Nephron (organoid): ENCODE data around the gene ARHGEF33.

ENCODE experiments used
- H3K27ac Mint-ChIP-seq, 3 experiments: 2 replicates each; pipeline ENCODE4 v1.8.0; 2020; ENCODE audit warnings: mixed read lengths in 3 of 3, mild to moderate bottlenecking in 2 of 3, moderate library complexity in 1 of 3
- H3K27me3 Mint-ChIP-seq: 2 replicates; pipeline ENCODE4 v1.8.0; 2021; ENCODE audit warnings: low read depth, mild to moderate bottlenecking, moderate library complexity, mixed read lengths
- H3K36me3 Mint-ChIP-seq: 2 replicates; pipeline ENCODE4 v1.8.0; 2020; ENCODE audit warnings: low read depth, mixed read lengths
- H3K4me1 Mint-ChIP-seq: 2 replicates; pipeline ENCODE4 v1.8.0; 2020; ENCODE audit warnings: mixed read lengths
- H3K4me3 Mint-ChIP-seq, 3 experiments: 2 replicates each; pipeline ENCODE4 v1.8.0; 2020; ENCODE audit warnings: mild to moderate bottlenecking in 3 of 3, mixed read lengths in 3 of 3, moderate library complexity in 2 of 3
- H3K9me3 Mint-ChIP-seq: 2 replicates; pipeline ENCODE4 v1.8.0; 2020; ENCODE audit warnings: mixed read lengths
- TF ChIP-seq, protein P1 (sequence below), 3 experiments: fragments of 200-600 bp; sonication (generic); IDR thresholded peaks; one replicate each; pipeline ENCODE4 v1.5.0; 2021; ENCODE audit warnings: antibody characterized with exemption in 3 of 3; ENCODE audit not compliant: unreplicated experiment in 3 of 3

ARHGEF33 gene

DNA sequence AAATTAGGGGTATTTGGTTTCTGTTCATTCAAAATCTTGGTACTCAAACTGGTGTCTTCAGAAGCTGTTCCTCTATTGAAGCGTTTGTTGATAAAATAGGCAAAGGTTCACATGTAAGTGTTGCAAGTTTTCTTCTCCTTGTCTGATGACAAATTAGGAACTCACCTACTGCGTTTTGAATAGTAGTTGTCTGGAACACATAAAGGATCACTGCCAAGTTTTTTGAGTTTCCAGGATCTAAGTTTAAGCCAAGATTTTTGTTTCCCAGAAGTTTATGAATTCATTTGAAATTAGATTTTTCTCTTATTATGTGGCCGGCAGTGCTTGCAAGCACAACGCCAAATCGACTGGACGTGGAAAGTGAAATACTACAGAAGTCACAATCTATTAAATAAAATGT is 85.4 kb downstream of the ARHGEF33 start:
- Mint-ChIP-seq H3K4me3 (no peak overlapping the region), H3K9me3 (no peaks in the 10 kb centered on the region), H3K27ac (peak overlapping the region in 1 of 3 experiments; percentile 13), H3K27me3 (no peaks in the 10 kb centered on the region), H3K4me1 (peaks cover 14% of the 10 kb centered on the region), H3K36me3 (peaks cover 8% of the 10 kb centered on the region)
- TF ChIP-seq, protein P1, sequence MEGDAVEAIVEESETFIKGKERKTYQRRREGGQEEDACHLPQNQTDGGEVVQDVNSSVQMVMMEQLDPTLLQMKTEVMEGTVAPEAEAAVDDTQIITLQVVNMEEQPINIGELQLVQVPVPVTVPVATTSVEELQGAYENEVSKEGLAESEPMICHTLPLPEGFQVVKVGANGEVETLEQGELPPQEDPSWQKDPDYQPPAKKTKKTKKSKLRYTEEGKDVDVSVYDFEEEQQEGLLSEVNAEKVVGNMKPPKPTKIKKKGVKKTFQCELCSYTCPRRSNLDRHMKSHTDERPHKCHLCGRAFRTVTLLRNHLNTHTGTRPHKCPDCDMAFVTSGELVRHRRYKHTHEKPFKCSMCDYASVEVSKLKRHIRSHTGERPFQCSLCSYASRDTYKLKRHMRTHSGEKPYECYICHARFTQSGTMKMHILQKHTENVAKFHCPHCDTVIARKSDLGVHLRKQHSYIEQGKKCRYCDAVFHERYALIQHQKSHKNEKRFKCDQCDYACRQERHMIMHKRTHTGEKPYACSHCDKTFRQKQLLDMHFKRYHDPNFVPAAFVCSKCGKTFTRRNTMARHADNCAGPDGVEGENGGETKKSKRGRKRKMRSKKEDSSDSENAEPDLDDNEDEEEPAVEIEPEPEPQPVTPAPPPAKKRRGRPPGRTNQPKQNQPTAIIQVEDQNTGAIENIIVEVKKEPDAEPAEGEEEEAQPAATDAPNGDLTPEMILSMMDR (IDR thresholded peaks at IDR 0.05; ENCODE audit: unreplicated experiment in 3 of 3), result no peak

DNA sequence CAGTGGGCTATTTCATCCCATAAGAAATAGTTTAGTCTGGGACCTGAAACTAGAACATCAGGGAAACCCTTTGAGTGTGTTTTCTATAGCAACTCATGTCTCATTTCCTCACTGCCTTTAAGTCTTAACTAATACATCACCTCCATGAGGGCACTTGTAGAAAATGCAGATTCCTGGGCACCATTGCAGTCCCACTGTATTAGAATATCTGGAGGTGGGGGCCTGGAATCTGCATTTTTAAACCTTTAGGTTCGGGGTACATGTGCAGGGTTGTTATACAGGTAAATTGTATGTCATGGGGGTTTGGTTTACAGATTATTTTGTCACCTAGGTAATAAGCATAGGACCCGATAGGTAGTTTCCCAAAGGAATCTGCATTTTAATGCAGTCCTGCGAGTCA is 87.4 kb downstream of the ARHGEF33 start:
- Mint-ChIP-seq H3K27ac (no peak overlapping the region), H3K4me1 (peaks cover 23% of the 10 kb centered on the region), H3K27me3 (no peaks in the 10 kb centered on the region), H3K36me3 (peaks cover 4% of the 10 kb centered on the region), H3K9me3 (no peaks in the 10 kb centered on the region), H3K4me3 (no peak overlapping the region)
- TF ChIP-seq, protein P1 (IDR thresholded peaks at IDR 0.05; ENCODE audit: unreplicated experiment in 3 of 3), result no peak

DNA sequence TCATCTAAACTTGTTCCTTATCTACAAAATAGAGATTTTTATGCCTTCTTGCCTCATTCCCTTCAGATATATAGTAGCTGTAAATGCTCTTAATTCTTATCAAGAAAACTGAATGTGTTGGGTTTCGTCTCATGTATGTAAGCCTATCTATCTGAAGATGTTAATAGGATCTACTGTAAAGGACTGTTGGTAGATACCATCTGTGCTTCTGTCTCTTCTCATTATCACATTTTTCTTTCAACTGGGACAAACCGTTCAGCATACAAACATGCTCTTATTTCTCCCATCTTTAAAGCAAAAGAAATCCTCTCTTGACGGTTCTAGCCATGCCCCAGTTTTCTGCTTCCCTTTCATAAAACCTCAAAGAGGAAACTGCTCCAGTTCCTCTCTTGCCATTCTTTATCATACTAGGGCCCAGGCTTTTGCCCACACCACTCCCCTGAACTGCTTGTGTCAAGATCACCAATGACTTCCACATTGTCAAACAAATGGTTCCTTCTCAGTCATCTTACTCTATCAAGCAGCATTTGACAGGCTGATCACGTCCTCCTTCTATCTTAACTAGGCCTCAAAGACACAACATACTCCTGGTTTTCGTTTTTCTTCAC is 88.7 kb downstream of the ARHGEF33 start:
- H3K4me3 Mint-ChIP-seq, result no peak overlapping the region
- no peaks in the 10 kb centered on the region for H3K9me3 Mint-ChIP-seq
- H3K4me1 Mint-ChIP-seq, result peaks cover 28% of the 10 kb centered on the region
- TF ChIP-seq, protein P1 (IDR thresholded peaks at IDR 0.05; ENCODE audit: unreplicated experiment in 3 of 3), result no peak
- H3K27ac Mint-ChIP-seq, result no peak overlapping the region
- peaks cover 2% of the 10 kb centered on the region for H3K36me3 Mint-ChIP-seq
- H3K27me3 Mint-ChIP-seq, result no peaks in the 10 kb centered on the region

DNA sequence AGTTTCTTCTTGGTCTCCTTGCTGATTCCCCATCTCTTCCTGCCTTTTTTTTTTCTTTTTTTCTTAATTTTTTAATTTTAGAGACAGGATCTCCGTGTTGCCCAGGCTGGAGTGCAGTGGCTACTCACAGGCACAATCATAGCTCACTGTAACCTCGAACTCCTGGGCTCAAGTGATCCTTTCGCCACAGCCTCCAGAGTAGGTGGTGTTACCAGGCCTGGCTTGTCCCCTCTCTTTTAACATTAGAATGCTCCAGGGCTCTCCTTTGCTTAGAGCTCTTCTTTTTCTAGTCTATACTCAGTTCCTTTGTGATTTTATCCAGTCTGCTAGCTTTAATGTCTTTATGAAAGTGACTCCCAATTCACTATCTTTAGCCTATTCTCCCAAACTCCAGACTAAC is 89.2 kb downstream of the ARHGEF33 start:
- Mint-ChIP-seq H3K27me3 (no peaks in the 10 kb centered on the region), H3K4me1 (peaks cover 28% of the 10 kb centered on the region), H3K9me3 (no peaks in the 10 kb centered on the region), H3K36me3 (peaks cover 7% of the 10 kb centered on the region), H3K4me3 (no peak overlapping the region), H3K27ac (no peak overlapping the region)
- TF ChIP-seq, protein P1 (IDR thresholded peaks at IDR 0.05; ENCODE audit: unreplicated experiment in 3 of 3), result no peak

DNA sequence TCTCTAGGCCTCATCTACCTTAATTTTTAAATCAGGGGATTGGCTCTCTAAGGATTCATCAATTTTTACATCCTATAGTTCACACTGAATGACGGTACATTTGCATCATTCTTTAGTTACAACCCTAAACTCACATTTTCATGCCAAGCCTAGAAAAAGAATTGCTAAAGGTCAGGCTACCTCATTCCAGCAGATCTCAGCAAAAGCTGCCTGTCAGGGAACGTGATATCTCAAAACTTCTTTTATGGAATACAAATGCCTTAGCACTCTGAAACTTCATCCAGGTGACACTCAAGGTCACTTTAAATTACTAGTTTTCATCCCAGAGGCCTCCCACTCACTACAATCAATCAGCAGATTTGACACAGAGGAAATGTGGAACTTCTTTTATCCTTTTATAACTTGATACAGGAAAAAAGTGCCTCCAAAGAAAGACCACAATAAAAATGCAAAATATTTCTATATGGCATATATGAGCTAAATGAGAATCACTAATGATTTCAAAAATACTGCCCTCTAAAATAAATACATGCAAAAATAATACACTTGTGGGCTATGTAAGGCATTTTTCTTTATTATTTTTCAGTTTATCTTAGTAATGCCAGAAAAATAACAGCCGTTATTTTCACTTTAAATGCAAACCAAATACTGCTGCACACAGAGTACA is 91.5 kb downstream of the ARHGEF33 start:
- Mint-ChIP-seq H3K4me3 (no peak overlapping the region), H3K9me3 (no peaks in the 10 kb centered on the region), H3K27me3 (no peaks in the 10 kb centered on the region), H3K36me3 (peaks cover 23% of the 10 kb centered on the region), H3K27ac (no peak overlapping the region), H3K4me1 (peaks cover 14% of the 10 kb centered on the region)
- TF ChIP-seq, protein P1 (IDR thresholded peaks at IDR 0.05; ENCODE audit: unreplicated experiment in 3 of 3), result no peak
